ENCODE data around the gene MEGF11. TPM values are rescaled to one million over a fixed set of nuclear protein-coding genes. Genes with fewer than 3 reads are reported as not detected.
"Not testable (repeated sequence)": the region's sequence is repeated elsewhere in the genome, so short reads cannot be mapped to it uniquely, and the experiment has no call there.

MEGF11 gene
- total and polyA plus RNA-seq, 2 donors: 0.11 to 0.13 TPM

- 55% methylated on average over 7 of the region's 7 CpGs for WGBS
- no peaks in the 10 kb centered on the region for H3K36me3 ChIP-seq (ENCODE audit: insufficient read depth)
- no peaks in the 10 kb centered on the region for H3K4me1 ChIP-seq (ENCODE audit: insufficient read depth)
- no peak overlapping the region for H3K4me3 ChIP-seq (ENCODE audit: low read depth, low read length)
- DNase-seq (ENCODE audit: extremely low spot score): no peak
- H3K27ac ChIP-seq (ENCODE audit: low read depth): no peak overlapping the region
These were observed 274.2 kb downstream of the MEGF11 start for GRCh38 chr15:65979316-65979715.

DNA sequence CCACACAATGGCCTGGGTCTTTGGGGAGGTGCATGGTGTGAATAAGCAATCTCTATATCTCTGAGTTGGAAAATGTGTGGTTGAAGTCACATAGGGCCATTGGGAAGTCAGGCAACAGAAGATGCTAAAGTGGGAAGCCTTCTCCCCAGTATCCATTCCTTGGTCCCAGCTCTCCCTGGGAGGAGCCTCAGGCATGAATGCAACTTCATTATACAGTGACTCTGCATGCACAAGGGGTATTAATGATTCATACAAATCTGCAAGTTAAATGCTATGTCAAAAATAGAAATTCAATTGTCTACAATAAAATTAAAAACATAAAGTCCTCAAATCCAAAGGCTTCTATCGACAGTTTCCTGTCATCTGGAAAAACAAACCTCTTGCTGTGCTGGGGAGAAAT lies 275.4 kb downstream of the MEGF11 start:
- no peak for DNase-seq (ENCODE audit: extremely low spot score)

DNA sequence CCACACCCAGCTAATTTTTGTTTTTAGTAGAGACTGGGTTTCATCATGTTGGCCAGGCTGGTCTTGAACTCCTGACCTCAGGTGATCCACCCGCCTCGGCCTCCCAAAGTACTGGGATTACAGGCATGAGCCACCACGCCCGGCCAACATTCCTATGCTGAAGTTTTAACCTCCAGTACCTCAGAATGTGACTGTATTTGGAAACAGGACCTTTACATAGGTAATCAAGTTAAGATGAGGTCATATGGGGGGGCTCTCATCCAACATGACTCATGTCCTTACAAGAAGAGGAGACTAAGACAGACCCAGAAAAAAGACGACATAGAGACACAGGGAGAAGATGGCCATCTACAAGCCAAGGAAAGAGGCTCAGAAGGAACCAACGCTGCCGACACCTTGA lies 277.4 kb downstream of the MEGF11 start:
- 89% methylated on average over 7 of the region's 7 CpGs for WGBS
- DNase-seq (ENCODE audit: extremely low spot score); H3K27ac ChIP-seq (ENCODE audit: low read depth); H3K4me3 ChIP-seq (ENCODE audit: low read depth, low read length); H3K36me3 ChIP-seq (ENCODE audit: insufficient read depth); H3K4me1 ChIP-seq (ENCODE audit: insufficient read depth): not testable (repeated sequence)

More for the DNA sequence above, 275.4 kb downstream of the MEGF11 start:
- 65% methylated on average over 1 of the region's 1 CpG for WGBS
- H3K36me3 ChIP-seq (ENCODE audit: insufficient read depth): no peaks in the 10 kb centered on the region
- H3K27ac ChIP-seq (ENCODE audit: low read depth): no peak overlapping the region
- no peak overlapping the region for H3K4me3 ChIP-seq (ENCODE audit: low read depth, low read length)
- H3K4me1 ChIP-seq (ENCODE audit: insufficient read depth): no peaks in the 10 kb centered on the region

DNA sequence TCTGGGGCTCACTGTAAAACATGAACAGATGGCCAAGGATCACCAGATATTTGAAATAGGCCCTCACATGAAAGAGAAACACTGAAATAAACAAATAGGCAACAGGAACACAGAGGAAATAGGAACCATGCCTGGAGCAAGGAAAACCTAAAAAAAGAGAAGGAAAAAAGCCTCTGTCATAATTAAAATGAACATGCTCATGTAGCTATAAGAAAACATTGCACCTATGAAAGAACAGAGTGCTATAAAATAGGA lies 281.9 kb downstream of the MEGF11 start:
- no peak overlapping the region for H3K4me3 ChIP-seq (ENCODE audit: low read depth, low read length)
- no peaks in the 10 kb centered on the region for H3K4me1 ChIP-seq (ENCODE audit: insufficient read depth)
- DNase-seq (ENCODE audit: extremely low spot score): no peak
- no peak overlapping the region for H3K27ac ChIP-seq (ENCODE audit: low read depth)
- no peaks in the 10 kb centered on the region for H3K36me3 ChIP-seq (ENCODE audit: insufficient read depth)

DNA sequence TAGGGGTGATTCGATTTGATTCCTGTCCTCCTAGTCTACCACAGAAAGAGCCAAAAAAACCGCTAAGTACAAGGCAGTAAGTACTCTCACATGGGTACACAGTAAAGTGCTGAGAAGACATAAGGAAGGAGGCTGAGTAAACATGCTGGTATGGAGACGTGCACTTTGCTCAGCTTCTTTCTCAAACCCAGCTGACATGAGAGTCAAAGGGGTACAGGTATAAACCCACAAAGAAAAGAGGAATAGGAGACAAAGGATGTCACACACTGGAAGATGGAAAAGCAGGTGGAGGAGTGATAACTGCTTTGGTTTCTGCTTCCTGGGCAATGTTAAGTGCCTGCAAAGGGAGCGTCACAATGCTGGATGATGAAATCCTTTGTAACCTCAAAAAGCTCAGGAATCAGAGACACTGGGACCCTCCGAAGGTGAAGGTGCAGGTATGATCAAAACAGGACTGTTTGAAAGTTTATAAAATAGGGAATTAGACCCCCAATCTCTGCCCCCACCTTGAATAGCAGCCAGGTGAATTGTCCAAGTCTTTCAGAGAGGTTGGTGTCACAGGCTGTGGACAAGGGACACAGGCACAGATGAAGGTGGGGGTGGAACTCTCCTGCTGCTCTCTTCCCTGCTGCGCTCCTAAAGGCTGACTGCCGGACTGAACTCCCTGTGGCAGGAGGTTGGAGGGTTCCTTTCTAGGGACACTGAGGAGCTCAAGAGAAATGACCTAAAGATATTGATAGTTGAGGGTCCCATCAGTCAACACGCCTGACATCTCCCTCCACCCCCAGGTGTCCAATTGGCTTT lies 282.4 kb downstream of the MEGF11 start:
- 68% methylated on average over 8 of the region's 8 CpGs for WGBS
- Histone ChIP-seq H3K27ac (ENCODE audit: low read depth) (no peak overlapping the region), H3K4me1 (ENCODE audit: insufficient read depth) (no peaks in the 10 kb centered on the region), H3K4me3 (ENCODE audit: low read depth, low read length) (no peak overlapping the region), H3K36me3 (ENCODE audit: insufficient read depth) (no peaks in the 10 kb centered on the region)
- no peak for DNase-seq (ENCODE audit: extremely low spot score)

DNA sequence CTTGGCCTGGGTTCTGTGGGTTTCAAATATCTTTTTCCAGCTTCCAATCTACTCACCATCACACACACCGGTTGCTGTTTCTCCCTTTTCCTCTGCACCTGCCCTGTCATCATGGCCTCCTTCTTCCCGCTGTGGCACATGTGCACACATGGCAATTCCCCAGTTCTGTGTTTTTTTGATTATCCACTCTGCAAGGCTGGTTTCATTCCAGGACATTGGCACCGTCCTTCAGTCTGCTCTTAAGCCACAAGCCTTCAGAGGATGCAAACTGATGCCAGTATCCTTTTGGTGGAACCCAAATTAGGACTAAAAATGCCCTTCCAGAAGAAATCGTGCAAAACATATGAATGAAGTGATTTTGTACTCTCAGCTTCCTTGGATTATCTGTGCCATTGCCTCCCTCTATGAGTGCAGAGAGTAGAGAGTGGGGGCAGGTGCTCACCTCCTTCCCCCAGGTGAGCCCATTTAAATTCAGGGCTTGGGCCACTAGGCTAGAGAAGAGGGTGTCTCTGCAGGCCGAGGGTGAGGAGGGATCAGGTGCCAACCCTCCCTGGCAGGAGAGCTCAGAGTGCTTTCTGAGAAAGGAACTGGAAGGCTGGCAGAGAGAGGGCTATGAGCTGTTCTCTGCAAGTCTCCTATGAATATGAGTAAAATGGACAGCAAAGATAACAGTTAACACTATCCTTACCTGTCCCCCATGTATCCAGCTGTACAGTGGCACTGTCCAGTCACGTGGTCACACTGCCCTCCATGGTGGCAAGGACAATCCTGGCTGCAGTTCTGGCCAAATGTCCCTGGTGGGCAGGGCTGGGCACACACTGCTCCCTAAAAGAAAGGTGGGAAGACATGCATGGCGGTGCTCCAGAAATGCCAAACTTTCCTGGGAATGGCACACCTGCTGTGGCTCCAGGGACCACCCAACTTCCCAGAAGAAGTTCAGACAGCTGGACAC lies 283.4 kb downstream of the MEGF11 start:
- WGBS: 72% methylated on average over 7 of the region's 7 CpGs
- Histone ChIP-seq H3K27ac (ENCODE audit: low read depth) (no peak overlapping the region), H3K4me3 (ENCODE audit: low read depth, low read length) (no peak overlapping the region), H3K4me1 (ENCODE audit: insufficient read depth) (no peaks in the 10 kb centered on the region), H3K36me3 (ENCODE audit: insufficient read depth) (no peaks in the 10 kb centered on the region)
- no peak for DNase-seq (ENCODE audit: extremely low spot score)

- DNase-seq (ENCODE audit: extremely low spot score): no peak
- H3K27ac ChIP-seq (ENCODE audit: low read depth): no peak overlapping the region
- no peak overlapping the region for H3K4me3 ChIP-seq (ENCODE audit: low read depth, low read length)
- no peaks in the 10 kb centered on the region for H3K4me1 ChIP-seq (ENCODE audit: insufficient read depth)
- no peaks in the 10 kb centered on the region for H3K36me3 ChIP-seq (ENCODE audit: insufficient read depth)
- 88% methylated on average over 5 of the region's 5 CpGs for WGBS
These were observed 285.0 kb downstream of the MEGF11 start for GRCh38 chr15:65968511-65968910.

- no peak for DNase-seq (ENCODE audit: extremely low spot score)
- no peaks in the 10 kb centered on the region for H3K36me3 ChIP-seq (ENCODE audit: insufficient read depth)
- no peaks in the 10 kb centered on the region for H3K4me1 ChIP-seq (ENCODE audit: insufficient read depth)
- no peak overlapping the region for H3K27ac ChIP-seq (ENCODE audit: low read depth)
- H3K4me3 ChIP-seq (ENCODE audit: low read depth, low read length): no peak overlapping the region
- WGBS: 88% methylated on average over 14 of the region's 14 CpGs
These were observed 288.6 kb downstream of the MEGF11 start for GRCh38 chr15:65964792-65965433.

GRCh38 chr15:65963911-65964482 lies 289.6 kb downstream of the MEGF11 start:
- no peaks in the 10 kb centered on the region for H3K36me3 ChIP-seq (ENCODE audit: insufficient read depth)
- DNase-seq (ENCODE audit: extremely low spot score): no peak
- no peaks in the 10 kb centered on the region for H3K4me1 ChIP-seq (ENCODE audit: insufficient read depth)
- WGBS: 46% methylated on average over 13 of the region's 13 CpGs
- H3K27ac ChIP-seq (ENCODE audit: low read depth): no peak overlapping the region
- H3K4me3 ChIP-seq (ENCODE audit: low read depth, low read length): no peak overlapping the region

GRCh38 chr15:65963358-65963757 lies 290.2 kb downstream of the MEGF11 start:
- Histone ChIP-seq H3K4me3 (ENCODE audit: low read depth, low read length) (no peak overlapping the region), H3K36me3 (ENCODE audit: insufficient read depth) (no peaks in the 10 kb centered on the region), H3K27ac (ENCODE audit: low read depth) (no peak overlapping the region), H3K4me1 (ENCODE audit: insufficient read depth) (no peaks in the 10 kb centered on the region)
- no peak for DNase-seq (ENCODE audit: extremely low spot score)
- 42% methylated on average over 5 of the region's 5 CpGs for WGBS

- Histone ChIP-seq H3K27ac (ENCODE audit: low read depth) (no peak overlapping the region), H3K4me3 (ENCODE audit: low read depth, low read length) (no peak overlapping the region), H3K36me3 (ENCODE audit: insufficient read depth) (no peaks in the 10 kb centered on the region), H3K4me1 (ENCODE audit: insufficient read depth) (no peaks in the 10 kb centered on the region)
- no peak for DNase-seq (ENCODE audit: extremely low spot score)
- 73% methylated on average over 3 of the region's 3 CpGs for WGBS
These were observed 291.4 kb downstream of the MEGF11 start for GRCh38 chr15:65962187-65962586.

DNA sequence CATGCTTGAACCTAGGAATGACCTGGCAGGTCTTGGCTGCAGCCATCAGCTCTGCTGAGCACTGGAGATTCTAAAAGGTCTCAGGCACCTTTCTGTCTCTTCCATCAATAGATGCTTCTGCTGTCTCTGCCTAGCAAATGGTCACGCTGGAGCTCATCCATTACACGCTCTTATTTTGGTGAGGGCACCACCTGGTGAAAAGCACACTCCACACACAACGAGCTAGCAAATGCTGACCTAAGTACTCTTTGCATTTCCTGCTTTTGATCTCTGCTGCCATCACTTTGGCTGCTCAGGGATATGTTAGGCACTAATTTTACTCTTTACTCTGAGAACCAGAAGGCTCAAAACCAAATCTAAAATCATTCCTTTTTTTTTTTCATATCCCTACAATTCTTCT lies 293.0 kb downstream of the MEGF11 start:
- Histone ChIP-seq H3K36me3 (ENCODE audit: insufficient read depth) (no peaks in the 10 kb centered on the region), H3K4me3 (ENCODE audit: low read depth, low read length) (no peak overlapping the region), H3K4me1 (ENCODE audit: insufficient read depth) (no peaks in the 10 kb centered on the region), H3K27ac (ENCODE audit: low read depth) (no peak overlapping the region)
- 47% methylated on average over 3 of the region's 3 CpGs for WGBS
- DNase-seq (ENCODE audit: extremely low spot score): no peak

GRCh38 chr15:65958835-65959234 lies 294.7 kb downstream of the MEGF11 start:
- Histone ChIP-seq H3K27ac (ENCODE audit: low read depth) (no peak overlapping the region), H3K4me3 (ENCODE audit: low read depth, low read length) (no peak overlapping the region), H3K4me1 (ENCODE audit: insufficient read depth) (no peaks in the 10 kb centered on the region), H3K36me3 (ENCODE audit: insufficient read depth) (no peaks in the 10 kb centered on the region)
- no peak for DNase-seq (ENCODE audit: extremely low spot score)
- 70% methylated on average over 3 of the region's 3 CpGs for WGBS
